Body of pancreas (tissue), 4 donors: ENCODE data around the gene PCDHGA4. TPM values are rescaled to one million over a fixed set of nuclear protein-coding genes. Genes with fewer than 3 reads are reported as not detected.
"Not testable (repeated sequence)": the region's sequence is repeated elsewhere in the genome, so short reads cannot be mapped to it uniquely, and the experiment has no call there.

Source experiments
- ATAC-seq: fragments of 150-250 bp; one replicate; pipeline ENCODE4 v1.9.1; 2016
- DNase-seq, 4 donors: peaks; one replicate each; pipeline ENCODE4 v3.0.0-alpha.2; 2019
- H3K27ac ChIP-seq, 4 donors: fragments of 200-600 bp; sonication (generic); 1 replicate in 3 of 4; 2 replicates in 1 of 4; pipeline versions ENCODE4 v1.5.1 to v1.6.1; 2016 to 2019; ENCODE audit warnings: mild to moderate bottlenecking in 1 of 4, mixed read lengths in 1 of 4, moderate library complexity in 1 of 4
- H3K27me3 ChIP-seq, 2 donors: fragments of 200-600 bp; sonication (generic); one replicate each; pipeline ENCODE4 v1.6.0; 2016; ENCODE audit warnings: mild to moderate bottlenecking in 1 of 2
- H3K36me3 ChIP-seq, 2 donors: fragments of 200-600 bp; sonication (generic); replicated peaks in 1 of 2; 2 replicates each; pipeline ENCODE4 v1.5.1; 2016; ENCODE audit warnings: low read depth in 2 of 2; ENCODE audit not compliant: insufficient read depth in 1 of 2
- H3K4me1 ChIP-seq: fragments of 200-600 bp; sonication (generic); one replicate; pipeline ENCODE4 v1.6.0; 2016
- H3K4me3 ChIP-seq, 2 donors: fragments of 200-600 bp; sonication (generic); 1 replicate in 1 of 2; 2 replicates in 1 of 2; pipeline ENCODE4 v1.5.1; 2016 to 2019
- H3K9me3 ChIP-seq, 3 donors: fragments of 200-600 bp; sonication (generic); 1 replicate in 2 of 3; 2 replicates in 1 of 3; pipeline ENCODE4 v1.5.1; 2016
- CTCF ChIP-seq, 7 experiments: fragments of 450-650 bp in 4 of 7; fragments of 200-600 bp in 3 of 7; sonication (generic) in 3 of 7; IDR thresholded peaks; one replicate each; pipeline ENCODE4 v1.5.1; 2016 to 2019; ENCODE audit warnings: antibody characterized with exemption in 7 of 7
- POLR2A ChIP-seq, 3 donors: fragments of 450-650 bp; IDR thresholded peaks; one replicate each; pipeline ENCODE4 v1.6.1; 2016; ENCODE audit warnings: antibody characterized with exemption in 3 of 3, mild to moderate bottlenecking in 2 of 3
- WGBS, 2 donors: methylation state at CpG; one replicate each; pipeline ENCODE4 v1.1.5; 2017; 5-methylcytosine and 5-hydroxymethylcytosine counted together
- intact Hi-C: fragments of 100-400 bp; cut with DNase I; formaldehyde crosslinking; loops from one replicate; pipeline ENCODE4 v1.15.1; 2023
- total RNA-seq, 2 donors: library from RNA; depleted of rRNA; stranded (reverse); fragments of >200 nt; gene quantifications; one replicate each; pipeline ENCODE4 v1.1.0, GENCODE V29; 2016

Gene PCDHGA4
- 10 to 100 TPM in 1 of 2 donors, 1 to 10 TPM in 1; 6.7 to 10.9 TPM for total RNA-seq

GRCh38 chr5:141354900-141355469 lies at the start of gene PCDHGA4:
Gene PCDHGA4 (plus strand): TSS chr5:141355021. CDS start chr5:141355108, 87 bp downstream.
- 12 to 17% methylated on average over 23 to 29 of the region's 29 CpGs for WGBS, 2 donors
- H3K27ac ChIP-seq, result no peak within 1 kb of the TSS
- intact Hi-C loops, result no loop called here
- TF ChIP-seq CTCF (IDR thresholded peaks at IDR 0.05) (peak in 6 of 7 experiments; percentile 10 to 38 (median 31)), POLR2A (IDR thresholded peaks at IDR 0.05) (no peak)
- peaks cover 0 to 72% (median 2%) of the 10 kb centered on the region in 3 donors for H3K9me3 ChIP-seq
- DNase-seq, result no peak
- no peak within 1 kb of the TSS for H3K4me3 ChIP-seq
- no peak for ATAC-seq
- no peaks in the 10 kb centered on the region for H3K27me3 ChIP-seq
- H3K36me3 ChIP-seq, result no peaks in the 10 kb centered on the region
- no peaks in the 10 kb centered on the region for H3K4me1 ChIP-seq

GRCh38 chr5:141306630-141307029 lies 48.2 kb upstream of the PCDHGA4 start:
- intact Hi-C loops, result no loop called here
- Histone ChIP-seq H3K4me3 (no peak overlapping the region), H3K27me3 (no peaks in the 10 kb centered on the region), H3K9me3 (peaks cover 0 to 64% (median 8%) of the 10 kb centered on the region in 3 donors), H3K27ac (no peak overlapping the region), H3K36me3 (no peaks in the 10 kb centered on the region), H3K4me1 (no peaks in the 10 kb centered on the region)
- DNase-seq (no peak), ATAC-seq (no peak)
- TF ChIP-seq CTCF (IDR thresholded peaks at IDR 0.05), result no peak
- no peak for TF ChIP-seq POLR2A (IDR thresholded peaks at IDR 0.05)
- 94 to 96% methylated on average over 1 of the region's 1 CpG for WGBS, 2 donors

GRCh38 chr5:141313711-141314110 lies 41.1 kb upstream of the PCDHGA4 start:
- DNase-seq (no peak), ATAC-seq (no peak)
- Histone ChIP-seq H3K36me3 (peaks cover 1 to 16% of the 10 kb centered on the region in 2 donors), H3K4me3 (no peak overlapping the region), H3K9me3 (peaks cover 0 to 83% (median 0%) of the 10 kb centered on the region in 3 donors), H3K4me1 (no peaks in the 10 kb centered on the region), H3K27ac (no peak overlapping the region), H3K27me3 (no peaks in the 10 kb centered on the region)
- intact Hi-C loops, result no loop called here
- TF ChIP-seq POLR2A (IDR thresholded peaks at IDR 0.05) (no peak), CTCF (IDR thresholded peaks at IDR 0.05) (no peak)

- Histone ChIP-seq H3K4me1 (peaks cover 13% of the 10 kb centered on the region), H3K36me3 (peaks cover 1 to 16% of the 10 kb centered on the region in 2 donors), H3K9me3 (peaks cover 0 to 88% (median 3%) of the 10 kb centered on the region in 3 donors)
- DNase-seq, ATAC-seq, H3K4me3 ChIP-seq, H3K27me3 ChIP-seq, intact Hi-C loops, H3K27ac ChIP-seq: not testable (repeated sequence)
- 79 to 88% methylated on average over 4 of the region's 4 CpGs for WGBS, 2 donors
Observed at GRCh38 chr5:141316963-141317362, 37.9 kb upstream of the PCDHGA4 start.

- peaks cover 13% of the 10 kb centered on the region for H3K4me1 ChIP-seq
- intact Hi-C loops, result no loop called here
- peaks cover 1 to 10% of the 10 kb centered on the region in 2 donors for H3K36me3 ChIP-seq
- no peak for ATAC-seq
- 96 to 98% methylated on average over 6 of the region's 6 CpGs for WGBS, 2 donors
- H3K9me3 ChIP-seq, result peaks cover 0 to 71% (median 3%) of the 10 kb centered on the region in 3 donors
- no peak for TF ChIP-seq CTCF (IDR thresholded peaks at IDR 0.05)
- no peak for TF ChIP-seq POLR2A (IDR thresholded peaks at IDR 0.05)
- H3K27ac ChIP-seq, result no peak overlapping the region
- H3K4me3 ChIP-seq, result no peak overlapping the region
- no peak for DNase-seq
- H3K27me3 ChIP-seq, result no peaks in the 10 kb centered on the region
Observed at GRCh38 chr5:141319202-141319601, 35.6 kb upstream of the PCDHGA4 start.
